NAMALWA (cell line): ENCODE measurements around the gene ZNF536.

Experiments
- DNase-seq: peaks from one replicate; pipeline ENCODE4 v3.0.0-alpha.2; 2015; ENCODE audit warnings: low spot score

Gene ZNF536

GRCh38 chr19:30529876-30530275 is 157.7 kb downstream of the ZNF536 start:
- no peak for DNase-seq

GRCh38 chr19:30530751-30531150 is 158.6 kb downstream of the ZNF536 start:
- DNase-seq: no peak

GRCh38 chr19:30535011-30535410 is 162.8 kb downstream of the ZNF536 start:
- DNase-seq: no peak

GRCh38 chr19:30536975-30537374 is 164.8 kb downstream of the ZNF536 start:
- no peak for DNase-seq

DNA sequence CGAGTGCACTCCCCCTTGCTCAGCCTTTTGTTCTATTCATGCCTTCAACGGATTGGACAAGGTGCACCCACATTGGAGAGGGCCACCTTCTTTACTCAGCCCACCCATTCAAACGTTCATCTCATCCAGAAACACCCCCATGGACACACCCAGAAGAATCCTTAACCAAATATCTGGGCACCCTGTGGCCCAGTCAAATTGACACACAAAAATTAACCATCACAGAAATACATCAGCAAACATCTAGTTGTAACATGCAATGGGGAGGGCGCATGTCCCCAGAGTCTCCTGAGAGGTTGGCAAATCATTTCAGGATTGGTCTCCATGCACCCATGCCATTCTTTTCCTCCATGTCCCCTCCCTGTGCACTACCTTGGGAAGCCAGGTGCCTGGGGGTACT is 167.1 kb downstream of the ZNF536 start:
- DNase-seq: no peak

DNA sequence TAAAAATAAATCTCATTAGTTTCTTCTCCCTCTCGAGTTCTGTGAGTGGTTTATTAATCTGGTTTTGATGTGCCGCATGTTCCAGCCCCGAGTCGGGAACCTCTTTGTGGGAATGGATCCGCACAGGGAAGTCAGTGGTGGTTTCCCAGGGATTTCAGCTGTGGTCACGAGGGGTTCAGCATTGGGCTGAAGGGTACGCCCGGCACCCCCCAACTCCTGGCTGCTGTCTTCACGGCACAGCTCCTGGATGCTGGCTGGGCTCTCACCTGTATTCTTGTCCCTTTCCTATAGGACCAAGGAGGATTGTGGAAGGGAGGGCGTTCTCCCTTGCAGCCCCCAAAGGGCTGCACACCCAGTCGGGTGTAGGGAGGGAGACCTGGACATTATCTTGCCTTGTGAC is 167.8 kb downstream of the ZNF536 start:
- no peak for DNase-seq

DNA sequence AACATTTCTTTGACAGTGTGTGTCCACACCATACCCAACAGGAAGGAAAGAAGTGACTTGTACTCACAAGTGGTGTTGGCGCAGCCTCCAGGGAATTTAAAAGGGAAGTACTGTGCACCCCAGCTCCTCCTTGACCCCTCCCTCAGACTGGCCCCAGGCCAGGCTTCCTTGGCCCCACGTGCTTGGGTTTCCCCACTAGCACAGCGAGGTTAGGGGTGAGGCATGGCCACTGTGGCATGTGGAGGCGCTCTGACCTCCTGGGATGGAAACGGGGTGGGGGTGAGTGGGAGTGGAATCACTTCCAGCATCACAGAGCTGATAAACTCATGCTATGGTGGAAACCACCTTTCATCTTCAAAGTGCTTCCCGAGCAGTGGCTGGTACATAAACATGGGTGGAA is 168.6 kb downstream of the ZNF536 start:
- DNase-seq: no peak

- no peak for DNase-seq
These were observed 169.4 kb downstream of the ZNF536 start for GRCh38 chr19:30541575-30541974.

- DNase-seq: no peak
These were observed 171.2 kb downstream of the ZNF536 start for GRCh38 chr19:30543243-30543945.

- DNase-seq: no peak
These were observed 173.6 kb downstream of the ZNF536 start for GRCh38 chr19:30545752-30546151.

DNA sequence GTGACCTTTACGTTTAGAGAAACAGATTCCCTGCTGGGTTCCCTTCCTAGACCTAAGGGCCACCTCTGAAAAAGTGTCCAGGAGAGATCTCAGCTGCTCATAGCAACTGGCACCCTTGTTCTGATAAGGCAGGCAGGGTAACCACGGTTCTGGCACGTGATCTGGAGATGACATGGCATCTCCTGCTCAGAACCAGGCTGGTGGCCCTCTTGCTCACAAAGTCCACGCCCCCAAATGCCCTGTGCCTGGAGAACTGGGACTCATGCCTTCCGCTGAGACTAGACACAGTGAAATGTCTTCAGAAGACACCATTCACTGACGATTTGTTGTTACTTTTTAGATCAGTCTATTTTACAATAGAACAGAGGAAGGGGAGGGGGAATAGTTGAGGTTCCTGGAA is 174.1 kb downstream of the ZNF536 start:
- DNase-seq: no peak

GRCh38 chr19:30547246-30547645 is 175.1 kb downstream of the ZNF536 start:
- no peak for DNase-seq

- DNase-seq: no peak
These were observed 177.0 kb downstream of the ZNF536 start for GRCh38 chr19:30549151-30549550.

DNA sequence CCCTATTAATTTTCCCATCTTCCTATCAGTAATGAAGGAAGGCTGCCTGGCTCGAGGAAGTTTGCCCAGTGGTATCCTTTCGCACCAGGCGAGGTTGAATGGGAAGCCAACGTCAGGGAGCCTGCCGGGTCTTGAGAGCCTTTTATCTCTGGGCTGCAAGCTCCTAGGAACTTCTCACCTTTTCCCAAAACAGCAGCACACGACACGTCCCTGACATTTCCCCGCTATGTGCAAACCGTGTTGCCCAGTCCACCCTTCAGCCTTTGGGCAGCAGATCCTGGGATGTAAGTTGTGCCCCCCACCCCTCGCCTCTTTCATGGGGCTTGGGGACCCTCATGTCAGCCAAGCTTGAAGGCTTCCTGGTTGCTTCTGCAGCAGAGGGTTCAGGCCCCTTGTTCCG is 179.1 kb downstream of the ZNF536 start:
- no peak for DNase-seq

GRCh38 chr19:30552593-30552992 is 180.4 kb downstream of the ZNF536 start:
- no peak for DNase-seq

DNA sequence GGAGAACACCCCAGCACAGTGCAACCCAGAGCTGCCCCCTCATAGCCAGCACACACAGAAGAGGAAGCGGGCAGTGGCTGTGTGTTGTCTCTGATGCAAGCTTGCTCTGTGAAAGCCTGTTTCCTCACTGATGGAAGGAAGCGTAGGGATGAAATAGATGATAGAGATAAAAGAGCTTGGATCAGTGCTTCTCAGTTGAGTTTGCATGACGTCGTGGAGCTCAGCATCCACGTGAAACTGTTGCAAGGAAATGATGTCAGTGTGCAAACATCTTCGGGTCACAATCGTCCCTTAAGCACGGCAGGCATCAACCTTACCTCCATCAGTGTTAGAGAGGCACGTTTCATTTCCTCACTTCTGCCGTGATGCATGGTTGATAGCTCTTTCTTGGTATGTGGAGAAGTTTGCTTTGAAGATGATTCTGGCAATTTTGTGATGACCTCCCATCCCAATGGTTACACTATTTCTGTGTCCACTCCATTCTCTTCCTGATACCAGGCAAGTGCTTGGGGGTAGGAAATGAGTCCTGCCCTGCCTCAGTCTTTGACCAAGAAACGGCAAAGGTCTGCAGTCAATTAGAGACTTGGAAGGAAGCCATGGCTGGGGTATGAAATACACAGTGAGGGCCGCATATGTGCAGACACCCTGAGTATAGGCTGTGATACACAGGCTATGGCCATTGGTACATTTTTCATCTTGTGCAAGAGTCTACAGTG is 183.0 kb downstream of the ZNF536 start:
- no peak for DNase-seq

DNA sequence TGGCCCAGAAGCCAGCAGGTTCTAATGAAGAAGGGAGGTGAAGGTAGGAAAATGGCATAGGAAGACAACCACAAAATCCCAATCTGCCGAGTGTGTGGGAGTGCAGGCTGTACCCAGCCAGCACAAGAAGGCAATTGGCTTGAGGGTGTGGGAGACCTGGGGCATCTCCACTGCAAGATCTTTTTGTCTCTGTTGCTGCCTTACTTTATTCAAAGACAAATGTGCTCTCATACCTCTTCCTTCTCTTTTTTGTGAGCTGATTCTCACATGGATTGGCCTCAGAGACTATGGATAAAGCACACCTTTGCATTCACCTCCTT is 183.6 kb downstream of the ZNF536 start:
- DNase-seq: no peak

DNA sequence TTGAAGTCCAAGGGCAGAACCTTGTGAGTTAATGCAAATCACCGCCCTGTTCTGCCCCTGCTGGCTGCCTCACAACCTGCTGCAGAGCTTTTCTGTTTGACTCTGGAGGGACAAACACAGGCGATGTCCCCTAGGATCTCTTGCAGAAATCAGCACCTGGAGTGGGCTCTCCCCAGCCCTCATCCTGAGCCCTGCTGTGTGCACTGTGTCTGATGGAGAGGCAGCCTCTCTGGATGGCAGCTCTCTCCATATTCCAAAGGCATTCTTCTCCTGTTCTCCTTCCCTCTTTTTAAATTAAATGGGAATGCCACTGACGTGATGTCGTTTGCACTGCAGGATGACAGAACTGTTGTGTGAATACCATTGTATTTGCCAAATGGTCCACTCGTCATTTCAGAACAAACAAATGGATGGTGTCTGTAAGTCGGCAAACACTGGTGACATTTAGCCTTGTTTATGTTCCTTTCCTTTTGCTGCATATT is 184.1 kb downstream of the ZNF536 start:
- DNase-seq: no peak

DNA sequence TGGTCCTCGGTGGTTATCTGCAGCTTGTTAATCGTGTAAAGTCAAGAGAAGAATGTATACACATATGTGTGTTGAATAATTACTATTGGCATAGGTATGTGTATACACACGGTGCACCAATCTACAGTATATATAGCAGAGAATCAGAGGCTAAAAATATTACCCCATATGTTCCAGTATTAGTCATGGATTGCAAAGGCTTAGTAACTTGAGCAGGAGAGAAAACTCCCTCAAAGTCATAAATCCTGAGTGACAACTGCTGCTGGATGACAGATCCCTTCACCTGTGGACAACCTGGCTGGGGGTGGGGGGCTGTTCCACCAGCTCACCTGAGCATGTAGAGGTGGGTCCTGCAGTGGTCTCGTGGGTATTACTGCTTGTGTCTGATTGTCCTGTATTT is 185.0 kb downstream of the ZNF536 start:
- DNase-seq: no peak

DNA sequence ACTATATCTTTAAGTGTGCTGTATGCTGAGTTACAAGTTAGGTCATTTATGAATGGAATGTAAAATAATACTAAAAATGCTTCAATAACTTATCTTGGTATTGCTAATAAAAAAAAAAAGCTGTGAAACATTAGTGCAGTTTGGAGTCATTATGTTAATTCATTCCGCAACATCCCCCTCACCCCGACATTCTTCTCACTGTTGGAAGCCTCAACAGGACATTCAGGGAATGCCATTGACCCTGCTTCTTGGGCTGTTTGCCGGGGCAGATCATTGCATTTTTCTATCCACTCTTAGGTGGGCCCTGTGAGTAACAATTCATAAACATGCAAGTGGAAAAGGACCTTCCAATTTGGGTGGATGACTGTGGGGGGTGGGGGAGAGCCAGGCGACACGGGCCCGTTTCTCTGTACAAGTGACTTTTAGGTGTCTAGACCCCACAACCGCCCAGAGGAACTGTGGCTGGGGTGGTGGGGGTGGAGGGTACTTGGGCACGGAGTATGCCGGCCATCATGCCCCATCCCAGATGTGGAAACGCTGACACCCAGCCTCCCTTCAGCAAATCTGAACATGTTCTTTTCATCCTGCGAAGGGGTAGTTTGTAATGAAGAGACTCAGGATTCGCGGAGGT is 185.9 kb downstream of the ZNF536 start:
- no peak for DNase-seq

DNA sequence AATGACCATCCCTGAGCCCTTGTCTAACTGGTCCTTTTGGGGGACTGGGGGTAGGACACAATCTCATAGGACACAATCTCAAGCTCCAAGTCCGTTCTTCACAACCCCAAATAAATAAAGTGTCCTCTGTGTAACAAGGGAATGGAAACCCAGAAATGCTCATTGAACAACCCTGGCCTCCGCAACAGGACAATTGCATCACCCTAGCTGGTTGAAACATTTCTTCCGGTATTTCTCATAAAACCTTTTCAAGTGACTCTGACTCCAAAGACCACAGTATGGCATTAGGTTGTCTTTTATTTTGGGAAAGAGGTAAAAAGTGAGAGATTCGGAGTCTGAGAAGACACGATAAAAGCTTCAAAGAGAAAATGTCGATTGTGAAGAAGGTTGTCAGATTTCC is 186.6 kb downstream of the ZNF536 start:
- DNase-seq: no peak

DNA sequence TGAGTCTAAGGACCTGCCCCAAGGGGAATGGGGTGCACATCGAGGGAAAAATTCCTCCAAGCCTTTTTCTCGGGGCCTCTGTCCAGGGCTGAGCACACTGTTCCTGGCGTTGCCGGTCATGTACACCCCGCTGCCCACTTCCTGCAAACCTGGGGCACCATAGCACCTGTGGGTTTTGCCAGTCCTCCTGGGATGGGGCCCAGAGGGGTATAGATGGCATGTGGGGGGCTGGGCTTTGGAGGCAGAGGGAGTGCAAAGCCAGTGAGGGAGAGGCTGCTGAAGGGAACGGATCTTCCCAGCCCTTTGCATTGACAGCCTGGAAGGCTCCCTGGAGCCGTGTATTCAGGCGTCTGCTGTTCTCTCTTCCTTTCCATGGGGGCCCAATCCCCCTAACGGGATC is 187.3 kb downstream of the ZNF536 start:
- DNase-seq: no peak

DNA sequence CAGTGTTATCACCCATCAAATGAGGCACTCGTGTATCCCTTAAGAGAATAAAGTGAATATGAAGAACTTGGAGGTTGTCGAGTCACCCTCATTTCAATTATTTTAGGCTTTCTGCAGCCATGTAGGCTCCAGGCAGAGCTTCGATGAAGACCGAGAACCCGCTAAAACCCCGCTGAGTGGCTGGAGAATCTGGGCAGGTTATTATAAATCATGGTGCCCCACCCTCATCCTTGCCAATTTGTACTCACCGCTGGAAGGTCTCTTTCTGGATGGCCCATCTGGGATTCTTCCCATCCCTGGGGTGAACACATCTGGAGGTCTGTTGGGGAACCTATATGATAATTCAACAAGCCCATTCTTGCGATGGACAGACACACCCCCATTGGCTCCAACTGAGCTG is 190.8 kb downstream of the ZNF536 start:
- no peak for DNase-seq
